Pulmonary artery endothelial cell (primary cell): ENCODE results near the gene DLG2. TPM values are rescaled to one million over a fixed set of nuclear protein-coding genes. Genes with fewer than 3 reads are reported as not detected.
"Not testable (repeated sequence)": the region's sequence is repeated elsewhere in the genome, so short reads cannot be mapped to it uniquely, and the experiment has no call there.

Source experiments
- DNase-seq: peaks from one replicate; pipeline ENCODE4 v3.0.0-alpha.2; 2011; ENCODE audit warnings: low read depth, low spot score
- total RNA-seq: library from RNA; depleted of rRNA; stranded (reverse); fragments of >200 nt; gene quantifications from 2 replicates; pipeline ENCODE4 v1.2.3, GENCODE V29; 2014

Gene DLG2
- total RNA-seq, 1 donor from 2014 or later, result 0.66 TPM

DNA sequence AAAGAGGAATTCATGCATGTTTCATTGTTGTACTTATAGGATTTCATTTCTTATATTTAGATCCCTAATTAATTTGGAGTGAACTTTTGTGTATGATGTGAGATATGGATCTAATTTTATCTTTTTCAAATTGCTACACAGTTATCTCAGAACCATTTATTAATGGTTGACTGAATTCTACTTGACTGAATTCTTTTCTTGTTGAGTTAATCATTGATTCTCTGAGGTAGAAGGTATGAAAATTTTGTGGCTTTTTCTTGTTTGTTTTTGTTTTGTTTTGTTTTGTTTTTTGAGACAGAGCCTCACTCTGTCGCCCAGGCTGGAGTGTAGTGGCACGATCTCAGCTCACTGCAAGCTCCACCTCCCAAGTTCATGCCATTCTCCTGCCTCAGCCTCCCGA, 286.3 kb downstream of the DLG2 start:
- not testable (repeated sequence) for DNase-seq

DNA sequence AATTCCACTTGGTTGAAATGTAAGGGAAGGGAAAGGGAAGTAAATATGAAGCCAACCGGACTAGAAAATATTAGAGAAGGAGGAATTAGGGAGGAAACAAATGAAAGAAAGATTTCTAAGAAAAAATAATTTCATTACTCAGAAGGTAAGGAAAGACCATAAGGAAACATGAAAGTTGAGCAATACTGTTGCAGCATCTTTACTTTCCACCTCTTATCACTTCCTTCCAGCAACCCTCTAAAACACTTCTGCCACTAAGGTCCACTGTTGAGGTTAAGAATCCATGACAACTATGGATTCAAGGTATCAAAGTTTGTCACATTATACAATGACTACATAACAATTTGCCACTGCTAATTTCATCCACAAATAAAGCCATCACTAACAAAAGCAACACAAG, 308.6 kb downstream of the DLG2 start:
- DNase-seq, result no peak

DNA sequence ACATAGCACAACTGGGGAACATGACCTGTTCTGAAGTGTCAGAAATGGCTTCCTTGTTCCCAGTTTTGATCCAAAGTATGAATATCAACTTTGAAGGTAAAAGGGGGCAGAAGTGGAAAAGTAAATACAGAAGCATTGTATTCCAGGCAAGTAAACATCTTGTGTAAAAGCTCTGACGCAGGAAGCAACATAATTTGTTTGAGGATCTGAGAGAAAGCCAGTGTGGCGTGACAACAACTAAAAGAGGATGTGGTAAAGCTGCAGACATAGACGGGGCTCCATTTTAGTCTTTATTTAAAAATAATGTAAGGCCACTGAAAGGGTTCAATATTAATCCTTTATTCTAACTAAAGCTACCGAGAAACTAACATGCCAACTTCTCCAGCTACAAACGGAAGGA, 310.2 kb downstream of the DLG2 start:
- DNase-seq, result no peak

DNA sequence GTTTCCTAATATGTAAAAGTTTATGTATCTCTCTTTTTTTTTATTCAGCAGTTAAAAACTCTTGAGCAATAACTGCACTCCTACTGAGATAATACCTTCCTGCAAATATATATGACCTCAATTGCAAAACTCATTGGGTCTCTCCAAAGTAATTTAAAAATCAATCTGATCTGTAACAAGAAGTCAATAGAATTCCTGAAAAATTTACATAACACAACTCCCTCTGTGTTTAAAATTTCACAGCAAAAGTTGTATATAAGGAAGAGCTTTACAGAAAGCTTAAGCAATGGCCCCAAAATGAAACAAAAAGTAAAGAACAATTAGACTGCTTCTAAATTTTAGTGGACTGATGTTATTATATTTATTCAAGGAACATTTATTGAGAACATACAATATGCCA, 313.4 kb downstream of the DLG2 start:
- no peak for DNase-seq

DNA sequence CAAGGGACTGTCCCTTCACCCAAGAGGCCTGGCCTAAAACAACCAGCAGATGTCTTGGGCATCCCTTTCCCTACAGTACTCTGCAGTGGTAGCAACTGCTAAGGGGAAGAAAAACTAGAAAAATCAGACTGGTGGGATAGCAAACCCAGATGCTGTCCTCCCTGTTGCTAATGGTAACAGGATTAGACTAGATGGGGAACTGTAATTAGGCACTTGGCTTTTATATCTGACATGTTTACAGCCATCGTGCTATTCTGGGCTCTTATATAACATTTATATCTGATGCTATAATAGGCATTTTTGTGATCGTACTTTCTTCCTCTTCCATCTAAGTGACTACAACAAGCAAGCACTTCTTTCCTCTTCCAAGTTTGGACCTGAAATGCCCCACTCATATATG, 316.7 kb downstream of the DLG2 start:
- DNase-seq, result no peak

DNA sequence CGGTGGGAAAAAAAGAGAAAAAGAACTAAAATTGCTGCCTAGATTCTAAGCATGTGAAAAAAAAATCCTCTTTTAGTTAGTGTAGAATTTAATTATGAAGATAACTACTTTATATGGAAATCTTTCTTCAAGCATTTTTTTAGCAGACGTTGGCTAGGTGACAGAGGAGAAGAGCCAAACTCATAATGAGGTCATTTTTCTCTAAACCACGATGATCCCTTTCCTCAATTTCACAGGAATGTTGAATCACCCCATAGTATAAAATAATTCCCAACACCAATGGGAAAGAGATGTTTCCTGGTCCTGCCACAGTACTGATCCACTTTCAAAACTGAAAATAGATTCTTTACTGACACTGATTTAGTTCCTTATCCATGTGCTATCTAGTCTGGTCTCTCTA, 319.8 kb downstream of the DLG2 start:
- DNase-seq, result no peak

DNA sequence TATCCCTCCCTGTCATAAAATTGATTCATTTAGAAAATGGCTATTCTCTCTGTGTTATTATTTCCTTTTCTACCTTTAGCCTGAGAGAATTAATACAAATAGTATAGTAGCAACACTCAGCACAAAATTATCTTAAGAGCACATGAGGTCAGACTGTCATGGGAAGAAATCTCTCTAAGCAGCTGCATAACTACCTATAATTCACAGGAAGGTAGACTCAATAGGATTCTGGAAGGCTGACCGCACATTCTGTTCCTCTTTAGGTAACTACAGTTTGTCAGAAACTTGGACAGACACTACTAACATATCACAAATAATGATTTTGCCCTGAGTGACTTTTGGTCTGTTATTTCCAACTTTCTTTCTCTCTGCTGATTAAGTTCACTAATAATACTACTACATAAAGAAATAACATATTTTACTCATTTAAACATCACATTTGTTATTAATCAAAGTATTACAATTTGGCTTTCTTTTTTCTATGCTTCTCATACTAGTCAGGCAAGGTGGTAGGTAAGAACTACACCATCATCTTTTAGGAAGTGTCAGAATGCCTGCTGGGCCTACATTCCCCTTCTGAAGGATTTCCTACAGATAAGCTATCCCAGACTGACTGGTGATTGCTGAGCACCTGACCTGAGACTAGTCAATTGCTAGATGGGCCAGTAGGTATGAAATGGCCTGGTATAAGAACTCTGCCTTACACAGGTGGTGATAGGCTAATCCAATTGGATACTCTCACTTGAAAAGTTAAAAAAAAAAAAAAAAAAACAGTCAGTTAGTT, 325.1 kb downstream of the DLG2 start:
- DNase-seq, result no peak

DNA sequence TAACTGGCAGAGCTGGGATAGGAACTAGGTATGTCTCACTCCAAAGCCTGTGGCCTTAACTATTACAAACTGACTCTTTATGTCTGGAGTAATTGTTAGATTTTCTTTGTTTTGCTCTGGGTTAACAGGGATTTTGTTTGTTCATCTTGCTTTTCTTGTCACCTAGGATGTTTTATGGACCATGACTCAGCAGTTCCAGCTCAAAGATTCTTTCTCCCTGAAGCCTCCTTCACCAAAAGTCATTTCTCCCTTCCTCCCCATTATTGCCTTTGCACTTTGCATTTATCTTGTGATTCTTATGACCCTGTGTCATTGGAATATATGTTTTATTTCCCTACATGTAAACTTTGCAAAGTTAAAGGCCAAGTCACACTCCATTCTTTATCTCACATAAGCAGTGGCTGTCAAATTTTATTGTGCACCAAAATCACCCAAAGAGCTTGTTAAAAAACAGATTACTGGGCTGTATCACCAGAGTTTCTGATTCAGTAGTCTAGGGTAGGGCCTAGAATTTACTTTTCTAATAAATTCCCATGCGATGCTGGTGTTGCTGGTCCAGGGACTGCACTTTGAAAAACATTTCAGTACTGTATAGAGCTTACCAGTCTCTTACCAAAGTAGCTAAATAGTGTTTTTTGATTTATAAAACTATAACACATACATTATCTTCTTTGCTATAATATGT, 327.7 kb downstream of the DLG2 start:
- DNase-seq, result no peak

DNA sequence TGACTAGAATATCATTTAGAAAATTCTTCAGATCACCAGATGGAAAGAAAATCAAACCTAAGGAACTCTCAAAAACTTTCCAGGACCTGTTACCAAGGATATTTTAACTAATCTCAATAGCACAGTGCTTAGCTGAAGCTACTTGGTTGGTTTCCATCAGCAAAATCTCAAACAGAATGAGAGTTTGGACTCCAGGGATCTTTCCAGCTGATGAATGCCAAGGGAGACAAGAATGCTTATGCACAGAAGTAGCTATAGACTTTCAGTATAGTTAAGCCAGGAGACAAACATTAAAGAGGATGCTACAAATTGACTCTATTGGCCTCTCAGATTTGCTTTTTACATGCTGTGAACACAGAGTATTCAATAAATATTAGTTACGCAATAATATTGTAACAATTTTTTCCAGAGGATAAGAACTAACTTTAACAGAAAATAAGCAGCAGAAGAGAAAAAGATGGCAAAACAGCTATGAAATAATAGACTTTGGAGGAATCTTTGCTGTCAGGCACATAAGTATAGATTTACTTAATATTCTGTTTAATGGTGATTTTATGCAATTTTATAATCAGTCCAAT, 331.4 kb downstream of the DLG2 start:
- no peak for DNase-seq

DNA sequence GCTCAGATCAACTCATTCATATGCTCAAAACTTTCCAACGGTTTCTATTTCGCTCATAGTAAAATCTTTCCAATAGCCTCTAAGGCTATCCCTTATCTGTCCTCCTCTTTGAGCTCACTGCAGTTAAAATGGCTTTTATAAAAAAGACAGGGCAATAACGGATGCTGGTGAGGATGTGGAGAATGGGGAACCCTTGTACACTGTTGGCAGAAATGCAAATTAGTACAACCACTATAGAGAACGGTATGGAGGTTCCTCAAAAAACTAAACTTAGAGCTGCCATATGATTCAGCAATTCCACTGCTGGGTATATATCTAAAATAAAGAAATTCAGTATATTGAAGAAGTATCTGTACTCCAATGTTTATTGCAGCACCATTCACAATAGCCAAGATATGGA, 345.6 kb downstream of the DLG2 start:
- no peak for DNase-seq

DNA sequence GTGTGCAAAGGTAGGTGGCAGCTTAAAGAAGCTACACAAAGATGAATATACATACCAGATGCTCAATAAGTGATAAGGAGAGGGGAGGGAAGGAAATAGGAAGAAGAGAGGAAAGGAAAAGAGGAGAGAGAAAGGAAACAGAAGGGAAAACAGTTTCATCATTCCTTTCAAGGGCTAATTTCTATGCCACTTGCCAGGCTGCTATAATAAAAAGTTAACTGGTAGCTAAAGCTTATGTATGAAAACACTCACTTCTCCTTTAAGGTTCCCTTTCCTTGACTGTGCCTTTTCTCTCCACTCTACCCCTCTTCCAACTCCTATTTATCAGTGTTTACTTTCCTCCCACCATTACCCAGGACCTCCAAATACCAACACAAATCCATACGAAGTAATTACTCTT, 347.9 kb downstream of the DLG2 start:
- no peak for DNase-seq

DNA sequence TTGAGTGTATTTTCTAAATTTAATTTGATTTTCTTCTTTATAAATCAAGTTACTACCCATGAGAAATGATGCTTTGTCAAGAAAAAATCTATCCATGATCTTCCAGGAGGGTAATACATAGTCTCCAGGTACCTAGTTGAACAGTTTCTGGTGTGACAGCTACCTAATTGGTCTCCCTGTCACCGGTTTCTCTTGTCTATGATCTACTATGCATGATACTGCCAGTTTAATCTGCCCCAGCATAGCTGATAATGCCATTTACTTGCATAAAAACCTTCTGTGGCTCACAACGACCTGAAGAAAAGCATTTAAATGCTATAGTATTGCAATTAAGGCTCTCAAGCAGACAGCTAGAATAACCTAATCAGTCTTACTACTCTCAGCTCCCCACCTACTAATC, 349.5 kb downstream of the DLG2 start:
- DNase-seq, result no peak

DNA sequence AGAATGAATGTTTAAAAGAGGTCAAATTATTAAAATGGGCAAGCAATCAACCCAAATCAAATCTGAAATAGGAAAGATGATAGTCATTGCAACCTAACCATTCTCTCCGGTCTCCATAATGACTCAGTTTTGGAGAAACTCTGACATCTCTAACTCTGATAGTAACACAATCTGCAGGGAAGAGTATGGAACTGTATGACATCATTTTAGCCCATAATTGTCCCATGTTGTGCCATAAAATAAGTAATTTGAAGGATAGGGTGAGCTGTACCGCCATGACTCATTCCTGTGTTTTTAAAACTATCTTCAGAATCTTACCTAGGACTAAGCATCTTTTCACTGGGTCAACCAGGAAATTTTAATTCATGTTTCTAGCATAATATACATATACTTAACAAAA, 350.8 kb downstream of the DLG2 start:
- DNase-seq, result no peak

DNA sequence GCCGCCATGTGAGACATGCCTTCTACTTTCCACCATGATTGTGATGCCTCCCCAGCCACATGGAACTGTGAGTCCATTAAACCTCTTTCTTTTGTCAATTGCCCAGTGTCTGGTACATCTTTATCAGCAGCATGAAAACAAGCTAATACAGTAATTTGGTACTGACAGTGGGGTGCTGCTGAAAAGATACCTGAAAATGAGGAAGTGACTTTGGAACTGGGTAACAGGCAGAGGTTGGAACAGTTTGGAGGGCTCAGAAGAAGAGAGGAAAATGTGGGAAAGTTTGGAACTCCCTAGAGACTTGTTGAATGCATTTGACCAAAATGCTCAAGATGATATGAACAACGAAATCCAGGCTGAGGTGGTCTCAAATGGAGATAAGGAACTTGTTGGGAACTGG, 356.8 kb downstream of the DLG2 start:
- not testable (repeated sequence) for DNase-seq

DNA sequence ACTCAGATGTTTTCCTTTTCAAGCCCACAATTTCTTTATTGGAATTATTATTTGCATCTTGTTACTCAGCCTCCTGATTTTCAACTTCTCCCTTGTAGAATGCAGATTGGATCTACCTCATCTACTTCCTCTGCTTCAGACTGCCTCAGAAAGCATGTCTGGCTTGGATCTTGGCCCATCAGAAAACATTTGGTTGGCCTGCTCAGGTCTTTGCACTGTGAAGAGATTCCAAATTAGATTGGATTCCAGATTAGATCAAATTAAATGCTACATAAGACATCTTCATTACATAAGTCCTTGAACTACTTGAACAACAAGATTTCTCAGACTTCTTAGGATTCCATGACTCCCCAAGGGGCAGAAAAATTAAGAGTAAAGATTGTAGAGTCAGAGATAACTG, 358.0 kb downstream of the DLG2 start:
- DNase-seq, result no peak

DNA sequence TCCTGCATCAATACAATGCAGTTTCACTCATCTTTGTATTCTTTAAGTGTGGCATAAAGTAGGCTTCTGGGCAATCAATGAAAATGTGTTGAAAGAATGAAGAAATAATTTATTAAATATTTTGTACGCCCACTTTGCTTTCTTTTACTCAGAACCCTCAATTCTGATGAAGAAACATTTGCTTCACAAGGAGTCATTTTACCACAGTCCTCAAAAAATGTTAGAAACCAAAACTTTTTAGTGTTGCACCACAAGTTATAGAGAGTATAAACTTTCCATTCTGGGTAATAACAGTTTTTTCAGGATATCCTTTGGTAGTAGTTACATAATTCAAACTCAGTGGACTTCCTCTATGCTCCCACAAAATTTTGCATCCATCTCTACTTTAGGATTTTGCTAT, 360.5 kb downstream of the DLG2 start:
- DNase-seq, result no peak

DNA sequence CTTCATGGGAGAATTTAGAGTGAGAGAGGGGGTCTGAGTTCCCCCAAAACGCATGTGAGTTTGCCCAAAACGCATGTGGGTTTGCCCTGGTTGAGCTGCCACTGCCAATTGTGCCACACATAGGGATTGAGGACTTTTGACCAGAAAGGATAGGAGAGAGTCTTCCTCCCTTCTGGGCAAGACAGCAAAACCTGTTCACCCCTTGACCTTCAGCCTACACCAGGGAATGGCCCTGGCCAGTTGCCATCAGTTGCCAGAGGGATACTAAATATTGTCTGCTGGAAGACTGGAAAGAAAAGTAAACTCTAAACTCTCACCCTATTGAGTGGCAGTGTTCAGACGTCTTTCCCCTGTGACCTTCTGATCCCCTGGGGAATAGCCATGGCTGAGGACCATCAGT, 363.8 kb downstream of the DLG2 start:
- DNase-seq, result no peak

DNA sequence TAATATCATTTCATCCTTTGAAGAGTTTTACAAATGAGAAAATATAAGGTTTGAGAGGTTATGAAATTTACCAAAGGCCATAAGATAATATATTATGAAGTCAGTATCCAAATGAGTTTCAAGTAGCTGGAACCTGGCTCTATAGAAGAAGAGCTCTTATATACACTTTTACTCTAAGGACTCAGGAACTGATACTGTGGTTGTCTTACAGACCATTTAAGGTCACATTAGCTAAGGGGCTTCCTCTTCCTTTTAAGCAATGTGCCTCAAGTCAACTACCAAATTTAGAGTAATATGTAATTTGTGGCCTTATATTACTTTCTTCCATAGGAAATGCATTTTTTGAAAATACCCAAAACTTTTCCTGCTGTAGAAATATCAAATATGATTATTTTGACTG, 369.3 kb downstream of the DLG2 start:
- DNase-seq, result no peak

DNA sequence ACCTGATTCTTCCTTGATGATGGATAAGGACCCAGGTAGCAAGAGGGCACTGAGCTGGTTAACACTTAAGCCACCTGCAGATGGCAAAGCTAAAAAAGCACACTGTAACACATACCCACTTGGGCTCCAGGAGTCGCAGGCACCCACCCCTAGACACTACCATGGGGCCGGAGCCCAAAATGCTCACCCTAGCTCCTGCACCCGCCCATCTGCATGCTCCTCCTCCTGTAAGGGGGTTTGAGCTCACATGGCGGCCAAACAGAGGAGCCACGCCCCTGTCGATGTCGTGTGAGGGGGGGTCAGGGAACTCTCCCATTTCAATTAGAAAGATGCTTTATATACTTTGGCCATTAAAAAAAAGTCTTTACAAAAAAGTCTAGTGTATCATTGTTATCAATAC, 370.7 kb downstream of the DLG2 start:
- DNase-seq, result no peak

DNA sequence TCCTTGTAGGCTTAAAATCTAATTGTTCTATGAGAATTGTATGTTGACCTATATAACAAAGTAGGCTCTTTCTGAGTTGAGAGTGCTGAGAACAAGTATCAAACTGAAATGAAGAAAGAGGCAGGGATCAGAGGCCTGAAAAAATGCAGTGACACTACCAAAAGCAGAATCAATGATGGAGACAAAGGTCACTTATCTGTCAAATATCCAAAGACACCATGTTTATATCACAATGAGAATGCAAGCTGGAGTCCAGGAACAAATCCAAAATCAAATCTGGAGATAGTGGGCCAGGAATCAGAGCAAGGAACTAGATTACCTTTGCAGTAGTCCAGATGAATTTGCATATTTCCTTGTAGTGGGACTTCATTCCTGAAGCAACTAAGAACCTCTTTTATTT, 377.7 kb downstream of the DLG2 start:
- no peak for DNase-seq

DNA sequence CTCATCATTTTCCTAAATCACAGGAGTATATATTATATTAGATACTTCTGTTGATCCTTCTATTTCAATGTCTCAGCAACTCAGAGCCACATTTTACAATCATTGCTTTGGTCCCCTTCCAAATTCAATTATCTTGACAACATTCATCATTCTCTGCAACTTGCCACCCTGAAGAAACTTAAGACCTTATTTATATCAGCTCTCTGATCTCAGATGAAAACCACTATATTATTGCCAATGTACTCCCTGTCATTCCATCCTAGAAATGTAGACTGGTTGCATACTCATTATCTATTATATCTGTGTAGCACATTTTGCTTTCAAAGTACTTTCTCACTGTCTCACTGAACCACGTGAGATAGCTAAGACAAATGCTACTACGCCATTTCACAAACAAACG, 379.3 kb downstream of the DLG2 start:
- no peak for DNase-seq

DNA sequence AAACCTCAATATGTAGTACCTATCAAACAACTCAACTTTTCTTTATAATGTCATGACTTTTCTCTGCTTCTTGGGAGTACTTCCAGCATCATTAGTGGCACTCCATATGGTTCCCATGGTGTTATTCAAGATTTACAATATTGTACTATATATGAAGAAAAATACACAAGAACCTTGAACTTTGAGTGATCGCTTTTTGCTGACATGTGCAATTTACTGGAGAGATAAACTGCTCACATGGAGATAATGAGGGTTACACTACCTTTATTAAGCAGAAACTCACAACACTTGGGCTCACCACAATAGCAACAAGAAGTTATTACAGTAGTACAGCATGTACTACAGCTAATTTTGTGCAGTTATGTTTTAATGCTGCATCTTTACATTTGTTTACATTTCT, 388.2 kb downstream of the DLG2 start:
- no peak for DNase-seq

DNA sequence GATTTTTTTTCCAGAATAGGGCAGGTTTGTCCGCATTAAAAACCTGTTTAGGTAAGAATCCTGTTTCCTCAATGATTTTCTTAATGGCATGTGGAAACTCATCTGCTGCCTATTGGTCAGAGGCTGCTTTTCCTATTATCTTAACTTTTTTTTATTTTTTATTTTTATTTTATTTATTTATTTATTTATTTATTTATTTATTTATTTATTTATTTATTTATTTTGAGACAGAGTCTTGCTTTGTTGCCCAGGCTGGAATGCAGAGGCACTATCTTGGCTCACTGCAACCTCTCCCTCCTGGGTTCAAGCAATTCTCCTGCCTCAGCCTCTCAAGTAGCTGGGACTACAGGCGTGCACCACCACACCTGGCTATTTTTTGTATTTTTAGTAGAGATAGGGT, 389.1 kb downstream of the DLG2 start:
- DNase-seq, result not testable (repeated sequence)
